Neural cell (in vitro differentiated cells): ENCODE measurements around the gene DNM3. TPM values are rescaled to one million over a fixed set of nuclear protein-coding genes. Genes with fewer than 3 reads are reported as not detected.

Source experiments
- H2AFZ ChIP-seq: fragments of 200-600, 300-800 bp; sonication (generic), shearing (Covaris generic); 2 replicates; pipeline ENCODE4 v1.6.0; 2014; ENCODE audit warnings: low read depth, mild to moderate bottlenecking, antibody characterized with exemption, low read length, moderate library complexity
- H3F3A ChIP-seq: fragments of 200-600 bp; shearing (Covaris generic); 2 replicates; pipeline ENCODE4 v1.6.1; 2016; ENCODE audit warnings: mild to moderate bottlenecking, moderate library complexity, mixed read lengths, antibody characterized with exemption, low read length; ENCODE audit not compliant: insufficient read depth, poor library complexity, severe bottlenecking
- H3K27ac ChIP-seq: fragments of 200-600, 300-800 bp; sonication (generic), shearing (Covaris generic); 2 replicates; pipeline ENCODE4 v1.5.1; 2014; ENCODE audit warnings: mild to moderate bottlenecking, low read length, moderate library complexity
- H3K27me3 ChIP-seq: fragments of 300-800, 200-600 bp; sonication (generic), shearing (Covaris generic); 2 replicates; pipeline ENCODE4 v1.6.0; 2014; ENCODE audit warnings: mild to moderate bottlenecking, low read depth, low read length, moderate library complexity; ENCODE audit not compliant: insufficient read depth
- H3K36me3 ChIP-seq: fragments of 300-800, 200-600 bp; sonication (generic), shearing (Covaris generic); 2 replicates; pipeline ENCODE4 v1.5.1; 2014; ENCODE audit warnings: mild to moderate bottlenecking, antibody characterized with exemption, low read length, moderate library complexity; ENCODE audit not compliant: insufficient read depth
- H3K4me2 ChIP-seq: fragments of 300-800, 200-600 bp; sonication (generic), shearing (Covaris generic); 2 replicates; pipeline ENCODE4 v1.6.0; 2014; ENCODE audit warnings: mild to moderate bottlenecking, low read length
- H3K4me3 ChIP-seq: fragments of 300-800, 200-600 bp; sonication (generic), shearing (Covaris generic); 2 replicates; pipeline ENCODE4 v1.5.1; 2014; ENCODE audit warnings: mild to moderate bottlenecking, low read length, moderate library complexity
- H3K79me2 ChIP-seq: fragments of 200-600 bp; shearing (Covaris generic); replicated peaks from 2 replicates; pipeline ENCODE4 v1.6.0; 2014; ENCODE audit warnings: mild to moderate bottlenecking, low read length, moderate library complexity; ENCODE audit not compliant: insufficient read depth
- H3K9ac ChIP-seq: fragments of 300-800, 200-600 bp; sonication (generic), shearing (Covaris generic); 2 replicates; pipeline ENCODE4 v1.6.1; 2016; ENCODE audit warnings: mild to moderate bottlenecking, low read length, mixed read lengths
- H3K9me2 ChIP-seq: fragments of 200-600 bp; shearing (Covaris generic); 2 replicates; pipeline ENCODE4 v1.6.1; 2016; ENCODE audit warnings: mild to moderate bottlenecking, low read length, mixed read lengths; ENCODE audit not compliant: insufficient read depth
- H3K9me3 ChIP-seq: fragments of 200-600, 300-800 bp; sonication (generic), shearing (Covaris generic); 2 replicates; pipeline ENCODE4 v1.6.1; 2016; ENCODE audit warnings: mild to moderate bottlenecking, mixed run types, low read length, moderate library complexity, mixed read lengths
- H4K20me1 ChIP-seq: fragments of 200-600 bp; shearing (Covaris generic); 2 replicates; pipeline ENCODE4 v1.6.1; 2016; ENCODE audit warnings: mild to moderate bottlenecking, mixed run types; ENCODE audit not compliant: insufficient read depth
- CTCF ChIP-seq: fragments of 450-650 bp; IDR thresholded peaks from 2 replicates; pipeline ENCODE4 v1.5.1; 2014; ENCODE audit warnings: antibody characterized with exemption, mild to moderate bottlenecking, moderate library complexity; ENCODE audit not compliant: poor library complexity, severe bottlenecking
- EP300 ChIP-seq: fragments of 450-650 bp; conservative IDR thresholded peaks from 2 replicates; pipeline ENCODE4 v1.6.1; 2014; ENCODE audit warnings: antibody characterized with exemption, mild to moderate bottlenecking, moderate library complexity; ENCODE audit not compliant: poor library complexity, severe bottlenecking
- EZH2 ChIP-seq: fragments of 200-600, 300-800 bp; shearing (Covaris generic), sonication (generic); IDR thresholded peaks from 2 replicates; pipeline ENCODE4 v1.6.1; 2014; ENCODE audit warnings: antibody characterized with exemption, low read length, borderline replicate concordance, mild to moderate bottlenecking; ENCODE audit not compliant: insufficient read depth, poor library complexity, severe bottlenecking
- MXI1 ChIP-seq: fragments of 450-650 bp; conservative IDR thresholded peaks from 2 replicates; pipeline ENCODE4 v1.6.1; 2014; ENCODE audit warnings: antibody characterized with exemption, mild to moderate bottlenecking; ENCODE audit not compliant: poor library complexity, severe bottlenecking
- POLR2AphosphoS5 ChIP-seq: IDR thresholded peaks from 2 replicates; pipeline ENCODE4 v1.6.1; 2012
- RAD21 ChIP-seq: fragments of 450-650 bp; conservative IDR thresholded peaks from 2 replicates; pipeline ENCODE4 v1.6.1; 2014; ENCODE audit warnings: antibody characterized with exemption, mild to moderate bottlenecking, moderate library complexity
- REST ChIP-seq: IDR thresholded peaks from 2 replicates; pipeline ENCODE4 v1.6.1; 2012; ENCODE audit warnings: borderline replicate concordance
- SMC3 ChIP-seq: fragments of 450-650 bp; conservative IDR thresholded peaks from 2 replicates; pipeline ENCODE4 v1.6.1; 2014; ENCODE audit warnings: antibody characterized with exemption, mild to moderate bottlenecking, moderate library complexity; ENCODE audit not compliant: poor library complexity
- TAF1 ChIP-seq: IDR thresholded peaks from 2 replicates; pipeline ENCODE4 v1.6.1; 2012; ENCODE audit warnings: low read depth
- polyA plus RNA-seq: library from polyadenylated mRNA; depleted of rRNA; stranded (reverse); fragments of >200 nt; gene quantifications from 2 replicates; pipeline ENCODE4 v1.2.3, GENCODE V29; 2014

The DNM3 gene
- polyA plus RNA-seq, 1 donor from 2014 or later = 37.1 TPM

GRCh38 chr1:172402878-172403569, 561.7 kb downstream of the DNM3 start:
- no peaks in the 10 kb centered on the region for H3K9me2 ChIP-seq
- no peak overlapping the region for H3K27ac ChIP-seq

GRCh38 chr1:172404121-172404520, 562.8 kb downstream of the DNM3 start:
- Histone ChIP-seq H3K9me3 (no peaks in the 10 kb centered on the region), H3K9me2 (no peaks in the 10 kb centered on the region), H3K4me3 (no peak overlapping the region), H3K27ac (no peak overlapping the region), H3K27me3 (no peaks in the 10 kb centered on the region), H2AFZ (no peak overlapping the region), H3K36me3 (no peaks in the 10 kb centered on the region), H4K20me1 (no peaks in the 10 kb centered on the region), H3K9ac (no peak overlapping the region), H3F3A (no peaks in the 10 kb centered on the region), H3K79me2 (no peaks in the 10 kb centered on the region), H3K4me2 (no peak overlapping the region)
- no peak for TF ChIP-seq EZH2

More at GRCh38 chr1:172402878-172403569, 561.7 kb downstream of the DNM3 start:
- no peak overlapping the region for H3K4me2 ChIP-seq
- no peak for TF ChIP-seq EZH2
- no peaks in the 10 kb centered on the region for H3K79me2 ChIP-seq
- no peaks in the 10 kb centered on the region for H4K20me1 ChIP-seq
- no peaks in the 10 kb centered on the region for H3K36me3 ChIP-seq
- no peak overlapping the region for H3K4me3 ChIP-seq
- H3K27me3 ChIP-seq = no peaks in the 10 kb centered on the region
- no peaks in the 10 kb centered on the region for H3F3A ChIP-seq
- no peak overlapping the region for H2AFZ ChIP-seq
- no peaks in the 10 kb centered on the region for H3K9me3 ChIP-seq
- H3K9ac ChIP-seq = no peak overlapping the region

GRCh38 chr1:172405912-172406311, 564.6 kb downstream of the DNM3 start:
- Histone ChIP-seq H4K20me1 (no peaks in the 10 kb centered on the region), H3K9me3 (no peaks in the 10 kb centered on the region), H3K9ac (no peak overlapping the region), H3K36me3 (no peaks in the 10 kb centered on the region), H3K9me2 (no peaks in the 10 kb centered on the region), H3F3A (no peaks in the 10 kb centered on the region), H3K4me3 (no peak overlapping the region), H3K27me3 (no peaks in the 10 kb centered on the region), H3K79me2 (no peaks in the 10 kb centered on the region), H3K27ac (no peak overlapping the region), H3K4me2 (no peak overlapping the region), H2AFZ (no peak overlapping the region)
- TF ChIP-seq EZH2 = no peak
- TF ChIP-seq SMC3 = no peak
- TF ChIP-seq TAF1 = no peak
- TF ChIP-seq EP300 = no peak
- TF ChIP-seq REST = no peak
- no peak for TF ChIP-seq MXI1
- TF ChIP-seq RAD21 = no peak
- TF ChIP-seq POLR2AphosphoS5 = no peak
- TF ChIP-seq CTCF = no peak
